ENCODE data around the gene FSCN2.

The FSCN2 gene

GRCh38 chr17:81549031-81549557 lies 20.9 kb downstream of the FSCN2 start:
- Histone ChIP-seq H3K27me3 (replicated peaks) (no peaks in the 10 kb centered on the region), H3K4me3 (ENCODE audit: low read depth, low read length) (no peak overlapping the region), H3K36me3 (replicated peaks) (peaks cover 47% of the 10 kb centered on the region), H3K27ac (no peak overlapping the region)
- TF ChIP-seq, protein P1, sequence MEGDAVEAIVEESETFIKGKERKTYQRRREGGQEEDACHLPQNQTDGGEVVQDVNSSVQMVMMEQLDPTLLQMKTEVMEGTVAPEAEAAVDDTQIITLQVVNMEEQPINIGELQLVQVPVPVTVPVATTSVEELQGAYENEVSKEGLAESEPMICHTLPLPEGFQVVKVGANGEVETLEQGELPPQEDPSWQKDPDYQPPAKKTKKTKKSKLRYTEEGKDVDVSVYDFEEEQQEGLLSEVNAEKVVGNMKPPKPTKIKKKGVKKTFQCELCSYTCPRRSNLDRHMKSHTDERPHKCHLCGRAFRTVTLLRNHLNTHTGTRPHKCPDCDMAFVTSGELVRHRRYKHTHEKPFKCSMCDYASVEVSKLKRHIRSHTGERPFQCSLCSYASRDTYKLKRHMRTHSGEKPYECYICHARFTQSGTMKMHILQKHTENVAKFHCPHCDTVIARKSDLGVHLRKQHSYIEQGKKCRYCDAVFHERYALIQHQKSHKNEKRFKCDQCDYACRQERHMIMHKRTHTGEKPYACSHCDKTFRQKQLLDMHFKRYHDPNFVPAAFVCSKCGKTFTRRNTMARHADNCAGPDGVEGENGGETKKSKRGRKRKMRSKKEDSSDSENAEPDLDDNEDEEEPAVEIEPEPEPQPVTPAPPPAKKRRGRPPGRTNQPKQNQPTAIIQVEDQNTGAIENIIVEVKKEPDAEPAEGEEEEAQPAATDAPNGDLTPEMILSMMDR (IDR thresholded peaks at IDR 0.05; ENCODE audit: low read depth, low read length, missing control alignments): no peak
- in situ Hi-C loops (cut with HindIII; ENCODE audit: low pct_ligation_motif_present, low sequenced_read_pairs): no loop called here
- DNase-seq: no peak

- TF ChIP-seq, protein P1 (IDR thresholded peaks at IDR 0.05; ENCODE audit: low read depth, low read length, missing control alignments): no peak
- in situ Hi-C loops (cut with HindIII; ENCODE audit: low pct_ligation_motif_present, low sequenced_read_pairs): no loop called here
- Histone ChIP-seq H3K27me3 (replicated peaks) (no peaks in the 10 kb centered on the region), H3K36me3 (replicated peaks) (peaks cover 40% of the 10 kb centered on the region), H3K27ac (no peak overlapping the region), H3K4me3 (ENCODE audit: low read depth, low read length) (no peak overlapping the region)
- no peak for DNase-seq
These were observed 21.6 kb downstream of the FSCN2 start for GRCh38 chr17:81549826-81550225.

- Histone ChIP-seq H3K27me3 (replicated peaks) (no peaks in the 10 kb centered on the region), H3K4me3 (ENCODE audit: low read depth, low read length) (no peak overlapping the region), H3K36me3 (replicated peaks) (peaks cover 35% of the 10 kb centered on the region), H3K27ac (no peak overlapping the region)
- TF ChIP-seq, protein P1 (IDR thresholded peaks at IDR 0.05; ENCODE audit: low read depth, low read length, missing control alignments): no peak
- no peak for DNase-seq
- in situ Hi-C loops (cut with HindIII; ENCODE audit: low pct_ligation_motif_present, low sequenced_read_pairs): no loop called here
These were observed 22.1 kb downstream of the FSCN2 start for GRCh38 chr17:81550285-81550684.

DNA sequence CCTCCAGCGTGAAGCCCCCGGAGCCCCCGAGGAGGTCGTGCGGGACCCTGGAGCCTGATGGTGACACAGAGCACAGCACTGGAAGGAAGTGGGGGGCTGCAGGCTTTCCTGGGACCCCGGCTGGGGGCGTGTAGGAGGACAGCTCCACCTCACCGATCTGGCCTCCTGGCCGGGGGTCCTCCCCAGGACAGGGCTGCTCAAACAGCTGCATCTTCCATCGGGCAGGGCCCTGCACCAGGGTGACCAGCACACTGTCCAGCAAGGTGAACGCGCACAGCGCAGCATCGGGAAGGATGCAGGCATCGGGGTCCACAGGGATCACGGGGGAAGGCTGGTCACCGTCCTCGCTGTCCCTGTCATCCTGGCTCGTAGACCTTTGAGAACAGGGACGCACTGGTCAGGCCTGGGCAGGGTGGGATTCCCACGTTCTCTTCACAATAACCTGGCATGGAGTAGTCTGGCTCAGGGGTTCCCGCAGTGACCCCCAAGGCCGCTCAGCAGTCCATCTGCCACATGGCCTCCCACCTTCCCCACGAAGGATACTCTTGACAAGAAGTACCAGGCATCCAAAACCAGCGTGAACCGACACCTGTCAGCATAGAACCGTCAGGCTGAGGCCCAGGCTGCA lies 22.8 kb downstream of the FSCN2 start:
- peaks cover 29% of the 10 kb centered on the region for H3K36me3 ChIP-seq (replicated peaks)
- TF ChIP-seq, protein P1 (IDR thresholded peaks at IDR 0.05; ENCODE audit: low read depth, low read length, missing control alignments): no peak
- in situ Hi-C loops (cut with HindIII; ENCODE audit: low pct_ligation_motif_present, low sequenced_read_pairs): no loop called here
- peak overlapping the region; percentile 88 for H3K4me3 ChIP-seq (ENCODE audit: low read depth, low read length)
- H3K27me3 ChIP-seq (replicated peaks): no peaks in the 10 kb centered on the region
- H3K27ac ChIP-seq: no peak overlapping the region
- no peak for DNase-seq

DNA sequence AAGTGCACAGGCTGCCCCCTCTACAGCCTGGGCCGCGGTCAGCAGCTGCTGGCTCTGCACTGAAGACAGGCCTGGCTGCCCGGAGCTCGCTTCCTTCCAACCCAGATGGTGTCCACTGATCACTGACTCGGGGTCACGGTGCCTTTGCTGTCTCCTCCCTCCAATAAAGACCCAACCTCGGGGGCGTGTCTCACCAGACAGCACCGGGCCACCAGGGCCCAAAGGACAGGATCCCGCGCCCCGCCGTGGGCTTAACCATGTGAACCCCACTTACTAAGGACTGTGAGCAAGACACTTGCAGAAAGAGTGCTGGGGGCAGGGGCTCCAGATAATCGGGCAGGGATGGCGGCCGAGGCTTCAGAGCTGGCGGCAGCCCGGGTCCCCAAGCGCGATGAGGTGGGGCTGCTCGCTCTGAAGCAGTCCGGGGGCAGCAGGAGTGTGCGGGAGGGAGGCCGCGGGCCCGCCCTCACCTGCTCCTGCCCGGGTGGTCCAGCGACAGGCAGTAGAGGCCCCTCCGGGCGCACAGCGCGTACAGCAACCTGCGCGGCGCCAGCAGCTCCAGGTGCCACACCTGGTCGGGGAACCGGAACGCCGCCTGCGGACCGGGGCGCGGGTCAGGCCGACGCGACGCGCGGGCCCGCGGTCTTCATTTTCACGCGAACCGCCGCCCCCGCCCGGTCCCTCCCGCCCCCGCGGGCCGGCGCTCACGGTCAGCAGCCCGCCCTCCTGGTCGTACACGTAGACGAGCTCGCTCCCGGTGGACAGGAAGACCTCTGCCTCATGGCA lies 23.5 kb downstream of the FSCN2 start:
- Histone ChIP-seq H3K36me3 (replicated peaks) (peaks cover 29% of the 10 kb centered on the region), H3K27ac (peak overlapping the region; percentile 51), H3K27me3 (replicated peaks) (no peaks in the 10 kb centered on the region), H3K4me3 (ENCODE audit: low read depth, low read length) (peak overlapping the region; percentile 88)
- in situ Hi-C loops (cut with HindIII; ENCODE audit: low pct_ligation_motif_present, low sequenced_read_pairs): no loop called here
- DNase-seq: no peak
- TF ChIP-seq, protein P1 (IDR thresholded peaks at IDR 0.05; ENCODE audit: low read depth, low read length, missing control alignments): peak; percentile 5
